ENCODE measurements around the gene ZNF76.

DNA sequence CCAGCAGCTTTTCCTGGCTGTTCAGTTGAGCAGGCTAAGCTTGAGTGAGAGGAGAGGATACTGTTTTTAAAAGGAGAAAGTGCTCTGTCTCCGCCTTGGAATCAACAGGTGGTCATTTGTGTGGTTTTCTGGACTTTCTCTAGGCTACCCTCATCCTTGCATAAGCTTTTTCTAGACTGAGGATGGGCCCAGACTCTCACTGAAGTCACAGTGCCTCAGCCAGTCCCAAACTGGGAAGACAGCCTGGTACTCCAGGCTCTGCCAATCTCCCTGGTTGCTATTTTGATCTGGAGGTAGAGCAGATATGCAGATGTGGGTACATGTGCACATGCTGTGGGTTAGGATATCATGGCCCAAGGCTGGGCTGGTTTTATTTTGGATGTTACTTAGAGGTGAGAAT, 38.8 kb upstream of the ZNF76 start:
- TF ChIP-seq, protein P1, sequence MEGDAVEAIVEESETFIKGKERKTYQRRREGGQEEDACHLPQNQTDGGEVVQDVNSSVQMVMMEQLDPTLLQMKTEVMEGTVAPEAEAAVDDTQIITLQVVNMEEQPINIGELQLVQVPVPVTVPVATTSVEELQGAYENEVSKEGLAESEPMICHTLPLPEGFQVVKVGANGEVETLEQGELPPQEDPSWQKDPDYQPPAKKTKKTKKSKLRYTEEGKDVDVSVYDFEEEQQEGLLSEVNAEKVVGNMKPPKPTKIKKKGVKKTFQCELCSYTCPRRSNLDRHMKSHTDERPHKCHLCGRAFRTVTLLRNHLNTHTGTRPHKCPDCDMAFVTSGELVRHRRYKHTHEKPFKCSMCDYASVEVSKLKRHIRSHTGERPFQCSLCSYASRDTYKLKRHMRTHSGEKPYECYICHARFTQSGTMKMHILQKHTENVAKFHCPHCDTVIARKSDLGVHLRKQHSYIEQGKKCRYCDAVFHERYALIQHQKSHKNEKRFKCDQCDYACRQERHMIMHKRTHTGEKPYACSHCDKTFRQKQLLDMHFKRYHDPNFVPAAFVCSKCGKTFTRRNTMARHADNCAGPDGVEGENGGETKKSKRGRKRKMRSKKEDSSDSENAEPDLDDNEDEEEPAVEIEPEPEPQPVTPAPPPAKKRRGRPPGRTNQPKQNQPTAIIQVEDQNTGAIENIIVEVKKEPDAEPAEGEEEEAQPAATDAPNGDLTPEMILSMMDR (IDR thresholded peaks at IDR 0.05), result no peak
- no peak for TF ChIP-seq EP300 (IDR thresholded peaks at IDR 0.05)

Data from suprapubic skin (tissue), 3 donors.